ENCODE data around the gene TOMM40. TPM values are rescaled to one million over a fixed set of nuclear protein-coding genes. Genes with fewer than 3 reads are reported as not detected.

TOMM40 gene
- total RNA-seq, 6 experiments from 2014 or later = 24.9 to 82.6 (median 26.7) TPM

DNA sequence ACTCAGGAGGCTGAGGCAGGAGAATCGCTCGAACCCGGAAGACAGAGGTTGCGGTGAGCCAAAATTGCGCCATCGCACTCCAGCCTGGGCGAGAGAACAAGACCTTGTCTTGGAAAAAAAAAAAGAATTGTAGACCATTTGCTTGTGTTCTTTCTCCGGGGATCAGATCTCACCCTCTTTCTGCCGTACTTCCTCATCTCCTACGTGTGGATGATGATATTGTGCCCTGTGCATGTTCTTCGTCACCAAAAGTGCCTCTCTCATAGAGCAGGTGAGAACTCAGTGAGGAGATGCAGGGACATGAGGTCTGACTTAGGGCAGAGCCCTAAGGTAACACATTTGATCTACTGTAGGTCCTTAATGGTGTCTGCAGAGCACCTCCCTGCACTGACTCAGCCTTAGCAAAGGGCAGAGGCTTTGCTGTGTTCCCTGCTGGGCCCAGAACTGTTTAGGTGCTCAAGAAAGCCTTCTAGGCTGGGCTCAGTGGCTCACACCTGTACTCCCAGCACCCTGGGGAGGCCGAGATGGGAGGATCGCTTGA, 56.1 kb downstream of the TOMM40 start:
- H3K36me3 ChIP-seq = no peaks in the 10 kb centered on the region
- ATAC-seq = no peak
- peak overlapping the region; percentile 44 to 85 (median 78) for H3K4me3 ChIP-seq
- intact Hi-C loops (cut with DNase I) = loop anchor here in 1 of 2 donors (5.0 kb wide), 1 partner anchor 40 kb away; the partner anchor contains the start of gene APOE
- no peaks in the 10 kb centered on the region for H3K9me3 ChIP-seq
- DNase-seq = no peak
- peak overlapping the region; percentile 66 to 96 (median 91) for H3K27ac ChIP-seq
- 22% methylated on average over 10 of the region's 13 CpGs for WGBS (ENCODE audit: insufficient coverage, low coverage, low lambda C conversion rate, missing lambda C conversion rate)
- peaks cover 0 to 30% (median 4%) of the 10 kb centered on the region in 4 donors for H3K4me1 ChIP-seq
- TF ChIP-seq POLR2A (IDR thresholded peaks at IDR 0.05) = no peak
- TF ChIP-seq, protein P1, sequence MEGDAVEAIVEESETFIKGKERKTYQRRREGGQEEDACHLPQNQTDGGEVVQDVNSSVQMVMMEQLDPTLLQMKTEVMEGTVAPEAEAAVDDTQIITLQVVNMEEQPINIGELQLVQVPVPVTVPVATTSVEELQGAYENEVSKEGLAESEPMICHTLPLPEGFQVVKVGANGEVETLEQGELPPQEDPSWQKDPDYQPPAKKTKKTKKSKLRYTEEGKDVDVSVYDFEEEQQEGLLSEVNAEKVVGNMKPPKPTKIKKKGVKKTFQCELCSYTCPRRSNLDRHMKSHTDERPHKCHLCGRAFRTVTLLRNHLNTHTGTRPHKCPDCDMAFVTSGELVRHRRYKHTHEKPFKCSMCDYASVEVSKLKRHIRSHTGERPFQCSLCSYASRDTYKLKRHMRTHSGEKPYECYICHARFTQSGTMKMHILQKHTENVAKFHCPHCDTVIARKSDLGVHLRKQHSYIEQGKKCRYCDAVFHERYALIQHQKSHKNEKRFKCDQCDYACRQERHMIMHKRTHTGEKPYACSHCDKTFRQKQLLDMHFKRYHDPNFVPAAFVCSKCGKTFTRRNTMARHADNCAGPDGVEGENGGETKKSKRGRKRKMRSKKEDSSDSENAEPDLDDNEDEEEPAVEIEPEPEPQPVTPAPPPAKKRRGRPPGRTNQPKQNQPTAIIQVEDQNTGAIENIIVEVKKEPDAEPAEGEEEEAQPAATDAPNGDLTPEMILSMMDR (IDR thresholded peaks at IDR 0.05) = no peak
- no peaks in the 10 kb centered on the region for H3K27me3 ChIP-seq

DNA sequence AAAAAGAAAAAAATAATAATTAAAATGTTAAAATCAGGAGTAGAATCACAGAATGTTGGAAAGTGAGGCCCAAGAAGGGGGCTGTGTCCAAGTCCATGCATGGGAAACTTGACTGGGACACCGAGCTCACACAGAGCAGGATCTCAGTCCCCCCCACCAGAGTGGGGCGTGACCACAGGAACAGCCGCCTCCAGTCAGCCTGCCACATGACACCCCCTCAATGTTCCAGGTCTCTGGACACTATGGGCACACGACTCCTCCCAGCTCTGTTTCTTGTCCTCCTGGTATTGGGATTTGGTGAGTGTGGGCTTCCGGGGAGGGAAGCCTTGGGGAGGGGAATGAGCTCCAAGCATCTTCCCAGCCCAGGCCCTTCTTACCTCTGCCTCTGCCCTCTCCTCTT, 57.2 kb downstream of the TOMM40 start:
- WGBS (ENCODE audit: insufficient coverage, low coverage, low lambda C conversion rate, missing lambda C conversion rate) = 40% methylated on average over 1 of the region's 5 CpGs
- intact Hi-C loops (cut with DNase I) = loop anchor here in 1 of 2 donors (5.0 kb wide), 1 partner anchor 41 kb away; the partner anchor contains the start of gene APOE
- H3K9me3 ChIP-seq = no peaks in the 10 kb centered on the region
- H3K27me3 ChIP-seq = no peaks in the 10 kb centered on the region
- peak overlapping the region in 2 of 3 donors; percentile 78 to 85 for H3K4me3 ChIP-seq
- TF ChIP-seq, protein P1 (IDR thresholded peaks at IDR 0.05) = no peak
- TF ChIP-seq POLR2A (IDR thresholded peaks at IDR 0.05) = no peak
- H3K27ac ChIP-seq = peak overlapping the region in 2 of 3 donors; percentile 91 to 96
- peaks cover 0 to 31% (median 4%) of the 10 kb centered on the region in 4 donors for H3K4me1 ChIP-seq
- no peaks in the 10 kb centered on the region for H3K36me3 ChIP-seq
- peak in 1 of 3 donors; percentile 67 for DNase-seq
- ATAC-seq = peak in 1 of 4 donors; percentile 6

DNA sequence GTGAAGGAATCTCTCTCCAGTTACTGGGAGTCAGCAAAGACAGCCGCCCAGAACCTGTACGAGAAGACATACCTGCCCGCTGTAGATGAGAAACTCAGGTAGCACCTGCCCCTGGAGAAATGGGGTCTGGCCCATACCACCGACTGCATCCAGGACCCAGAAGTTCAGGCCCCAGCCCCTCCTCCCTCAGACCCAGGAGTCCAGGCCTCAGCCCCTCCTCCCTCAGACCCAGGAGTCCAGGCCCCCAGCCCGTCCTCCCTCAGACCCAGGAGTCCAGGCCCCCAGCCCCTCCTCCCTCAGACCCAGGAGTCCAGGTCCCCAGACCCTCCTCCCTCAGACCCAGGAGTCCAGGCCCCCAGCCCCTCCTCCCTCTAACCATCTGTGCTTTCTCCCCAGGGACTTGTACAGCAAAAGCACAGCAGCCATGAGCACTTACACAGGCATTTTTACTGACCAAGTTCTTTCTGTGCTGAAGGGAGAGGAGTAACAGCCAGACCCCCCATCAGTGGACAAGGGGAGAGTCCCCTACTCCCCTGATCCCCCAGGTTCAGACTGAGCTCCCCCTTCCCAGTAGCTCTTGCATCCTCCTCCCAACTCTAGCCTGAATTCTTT, 57.8 kb downstream of the TOMM40 start:
- no peak for TF ChIP-seq POLR2A (IDR thresholded peaks at IDR 0.05)
- TF ChIP-seq, protein P1 (IDR thresholded peaks at IDR 0.05) = no peak
- 47% methylated on average over 3 of the region's 5 CpGs for WGBS (ENCODE audit: insufficient coverage, low coverage, low lambda C conversion rate, missing lambda C conversion rate)
- Histone ChIP-seq H3K27ac (peak overlapping the region in 1 of 3 donors; percentile 91), H3K27me3 (no peaks in the 10 kb centered on the region), H3K4me3 (peak overlapping the region in 2 of 3 donors; percentile 78 to 85), H3K9me3 (no peaks in the 10 kb centered on the region), H3K36me3 (no peaks in the 10 kb centered on the region), H3K4me1 (peaks cover 0 to 36% (median 6%) of the 10 kb centered on the region in 4 donors)
- intact Hi-C loops (cut with DNase I) = loop anchor here in 1 of 2 donors (5.0 kb wide), 1 partner anchor 42 kb away; the partner anchor contains the start of gene APOE
- no peak for DNase-seq
- no peak for ATAC-seq

DNA sequence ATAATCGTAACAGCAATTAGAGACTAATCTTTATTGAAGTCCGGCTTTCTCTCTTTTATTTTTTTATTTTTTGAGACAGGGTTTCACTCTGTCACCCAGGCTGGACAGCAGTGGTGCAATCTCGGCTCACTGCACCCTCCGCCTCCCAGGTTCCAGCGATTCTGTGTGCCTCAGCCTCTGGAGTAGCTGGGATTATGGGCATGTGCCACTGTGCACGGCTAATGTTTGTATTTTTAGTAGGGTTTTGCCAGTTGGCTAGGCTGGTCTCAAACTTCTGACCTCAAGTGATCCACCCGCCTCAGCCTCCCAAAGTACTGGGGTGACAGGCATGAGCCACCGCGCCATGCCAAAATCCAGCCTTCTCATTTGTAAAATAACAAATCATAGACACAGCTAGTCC, 58.5 kb downstream of the TOMM40 start:
- H3K36me3 ChIP-seq = no peaks in the 10 kb centered on the region
- intact Hi-C loops (cut with DNase I) = loop anchor here in 1 of 2 donors (5.0 kb wide), 1 partner anchor 42 kb away; the partner anchor contains the start of gene APOE
- peak overlapping the region in 1 of 3 donors; percentile 19 for H3K4me3 ChIP-seq
- H3K27ac ChIP-seq = peak overlapping the region in 2 of 3 donors; percentile 4 to 63
- H3K4me1 ChIP-seq = peaks cover 0 to 39% (median 7%) of the 10 kb centered on the region in 4 donors
- H3K9me3 ChIP-seq = no peaks in the 10 kb centered on the region
- no peak for ATAC-seq
- no peaks in the 10 kb centered on the region for H3K27me3 ChIP-seq
- WGBS (ENCODE audit: insufficient coverage, low coverage, low lambda C conversion rate, missing lambda C conversion rate) = 10% methylated on average over 9 of the region's 9 CpGs
- TF ChIP-seq, protein P1 (IDR thresholded peaks at IDR 0.05) = no peak
- no peak for TF ChIP-seq POLR2A (IDR thresholded peaks at IDR 0.05)
- peak in 1 of 3 donors; percentile 69 for DNase-seq

Measured in right lobe of liver (tissue), 6 donors.